Measurements from ENCODE around the gene OR52E1. TPM values are rescaled to one million over a fixed set of nuclear protein-coding genes. Genes with fewer than 3 reads are reported as not detected.
"Not testable (repeated sequence)": the region's sequence is repeated elsewhere in the genome, so short reads cannot be mapped to it uniquely, and the experiment has no call there.

Gene OR52E1
- not detected in 2 replicates for total RNA-seq (2014; rRNA removed; shearing (Covaris generic))

DNA sequence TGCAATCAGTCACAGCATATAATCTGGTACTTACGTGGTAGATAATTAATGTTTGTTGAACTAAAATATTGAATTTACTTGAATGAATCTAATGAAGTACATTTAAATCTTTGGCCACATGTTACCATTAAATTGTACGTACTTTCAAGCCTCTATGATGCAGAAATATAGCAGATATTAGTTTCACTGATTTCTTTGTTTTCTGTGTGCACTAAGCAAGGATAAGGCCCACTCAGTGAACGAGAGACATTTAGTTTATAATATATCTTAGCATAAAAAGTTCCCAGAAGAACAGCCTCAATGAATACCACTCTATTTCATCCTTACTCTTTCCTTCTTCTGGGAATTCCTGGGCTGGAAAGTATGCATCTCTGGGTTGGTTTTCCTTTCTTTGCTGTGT lies at the start of gene OR52E1:
TSS of gene OR52E1 (plus strand) at position 301 of the 400 bp plus-strand sequence.
- Histone ChIP-seq H3K4me3 (no peak within 1 kb of the TSS), H3K27me3 (replicated peaks) (no peaks in the 10 kb centered on the region), H3K36me3 (no peaks in the 10 kb centered on the region), H3K4me1 (replicated peaks) (no peaks in the 10 kb centered on the region), H3K9me3 (replicated peaks) (no peaks in the 10 kb centered on the region), H3K27ac (no peak within 1 kb of the TSS)
- DNase-seq (ENCODE audit: low read depth in 1 of 2, low spot score in 2 of 2): no peak

DNA sequence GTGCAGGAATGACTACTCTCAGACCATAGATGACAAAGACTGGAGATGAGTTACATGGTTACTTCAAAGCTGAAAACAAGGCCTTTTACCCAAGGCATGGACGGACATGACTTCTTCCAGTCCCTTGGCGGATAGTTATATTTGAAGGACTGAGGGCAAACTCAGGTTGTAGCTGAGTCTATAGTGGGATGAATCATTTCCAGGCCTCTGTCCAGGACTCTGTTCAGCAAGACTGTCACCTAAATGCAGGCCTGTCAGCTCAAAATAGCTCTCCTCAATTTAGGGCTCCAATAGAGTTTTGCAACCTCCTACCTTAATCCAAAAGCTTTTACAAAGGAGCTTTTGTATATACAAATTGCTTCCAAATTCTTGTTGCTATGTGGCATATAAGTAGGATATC lies 47.4 kb upstream of the OR52E1 start:
- Histone ChIP-seq H3K36me3 (no peaks in the 10 kb centered on the region), H3K27ac (no peak overlapping the region), H3K4me3 (no peak overlapping the region), H3K27me3 (replicated peaks) (no peaks in the 10 kb centered on the region), H3K9me3 (replicated peaks) (0 out of 2 replicates have a peak, but pooled peaks cover 2% of the 10 kb centered on the region), H3K4me1 (replicated peaks) (no peaks in the 10 kb centered on the region)
- DNase-seq (ENCODE audit: low read depth in 1 of 2, low spot score in 2 of 2): no peak

DNA sequence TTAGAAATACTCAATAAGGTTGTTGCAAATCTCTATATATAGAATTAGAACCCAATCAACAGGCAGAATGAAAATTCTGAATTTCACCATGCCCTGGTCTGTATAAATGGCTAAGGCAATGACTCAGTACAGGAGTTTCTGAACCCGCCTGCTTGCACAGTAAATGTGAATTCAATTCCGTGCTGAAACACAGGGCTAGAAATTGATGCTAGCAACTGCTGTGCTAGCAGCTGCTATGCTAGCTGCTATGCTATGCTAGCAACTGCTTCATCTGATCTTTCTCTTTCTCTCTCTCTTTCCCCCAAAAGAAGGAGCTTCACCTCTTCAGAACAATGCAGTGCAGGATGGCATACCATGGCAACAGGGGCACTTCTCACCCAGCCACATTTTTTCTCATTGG lies 32.7 kb upstream of the OR52E1 start:
- Histone ChIP-seq H3K4me1 (replicated peaks) (no peaks in the 10 kb centered on the region), H3K36me3 (no peaks in the 10 kb centered on the region), H3K9me3 (replicated peaks) (no peaks in the 10 kb centered on the region), H3K27me3 (replicated peaks) (peaks cover 3% of the 10 kb centered on the region; the same call in 1 of the 2 replicates), H3K27ac (no peak overlapping the region), H3K4me3 (no peak overlapping the region)
- DNase-seq (ENCODE audit: low read depth in 1 of 2, low spot score in 2 of 2): no peak

DNA sequence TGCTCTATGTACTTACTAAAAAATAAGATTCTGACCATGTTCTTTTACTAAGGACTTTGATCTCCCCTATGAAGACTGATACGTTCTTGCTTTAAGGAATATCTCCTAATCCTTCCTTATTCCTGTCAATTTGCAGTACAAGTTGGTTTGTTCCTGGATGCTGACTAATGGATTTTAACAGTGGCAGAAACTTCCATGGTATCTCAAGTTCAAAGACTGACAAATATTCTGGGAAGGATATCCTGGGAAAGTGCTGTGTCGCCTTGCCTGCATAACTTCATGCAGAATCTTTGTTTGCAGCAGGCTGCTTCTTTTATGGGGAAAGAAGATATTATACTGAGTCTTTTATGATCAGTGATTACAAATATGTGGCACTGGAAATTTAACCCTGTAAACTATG lies 31.4 kb upstream of the OR52E1 start:
- Histone ChIP-seq H3K36me3 (no peaks in the 10 kb centered on the region), H3K27ac (no peak overlapping the region), H3K27me3 (replicated peaks) (peaks cover 7% of the 10 kb centered on the region; the same call in 1 of the 2 replicates), H3K9me3 (replicated peaks) (no peaks in the 10 kb centered on the region), H3K4me1 (replicated peaks) (no peaks in the 10 kb centered on the region), H3K4me3 (no peak overlapping the region)
- DNase-seq (ENCODE audit: low read depth in 1 of 2, low spot score in 2 of 2): no peak

DNA sequence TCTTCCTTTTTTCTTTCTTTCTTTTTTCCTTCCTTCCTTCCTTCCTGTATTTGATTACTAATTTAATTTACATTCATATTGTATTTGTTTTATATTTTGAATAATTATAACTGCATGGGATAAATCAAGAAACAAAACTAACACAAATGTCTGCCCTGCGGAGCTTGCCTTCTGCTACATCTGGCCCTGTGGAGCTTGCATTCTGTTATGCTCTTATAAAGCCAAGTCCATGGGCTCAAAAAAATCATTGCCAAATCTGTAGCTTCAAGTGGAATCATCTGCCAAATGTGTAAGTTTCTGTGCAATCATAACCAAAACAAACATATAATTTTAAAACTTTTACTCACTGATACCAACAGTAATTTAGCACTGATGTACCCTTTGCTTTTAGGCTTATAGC lies 31.0 kb upstream of the OR52E1 start:
- no peak for DNase-seq (ENCODE audit: low read depth in 1 of 2, low spot score in 2 of 2)
- Histone ChIP-seq H3K9me3 (replicated peaks) (no peaks in the 10 kb centered on the region), H3K27me3 (replicated peaks) (peaks cover 7% of the 10 kb centered on the region; the same call in 1 of the 2 replicates), H3K36me3 (no peaks in the 10 kb centered on the region), H3K27ac (no peak overlapping the region), H3K4me1 (replicated peaks) (no peaks in the 10 kb centered on the region), H3K4me3 (no peak overlapping the region)

DNA sequence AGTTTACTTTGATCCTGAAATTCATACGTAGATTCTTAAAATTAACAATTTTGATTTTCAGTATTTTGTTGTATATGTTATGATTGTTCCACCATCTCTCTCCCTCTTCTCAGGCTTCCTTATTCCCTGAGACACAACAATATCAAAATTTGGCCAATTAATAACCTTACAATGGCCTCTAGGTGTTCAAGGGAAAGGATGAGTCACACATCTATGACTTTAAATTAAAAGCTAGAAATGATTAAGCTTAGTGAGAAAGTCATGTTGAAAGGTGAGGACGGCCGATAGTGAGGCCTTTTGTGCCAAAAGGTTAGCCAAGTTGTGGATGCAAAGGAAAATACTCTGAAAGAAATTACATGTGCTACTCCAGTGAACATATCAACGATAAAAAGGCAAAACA lies 28.5 kb upstream of the OR52E1 start:
- peaks cover 7% of the 10 kb centered on the region; the same call in 1 of the 2 replicates for H3K27me3 ChIP-seq (replicated peaks)
- no peaks in the 10 kb centered on the region for H3K4me1 ChIP-seq (replicated peaks)
- H3K9me3 ChIP-seq (replicated peaks): no peaks in the 10 kb centered on the region
- H3K36me3 ChIP-seq: no peaks in the 10 kb centered on the region
- H3K4me3 ChIP-seq: no peak overlapping the region
- H3K27ac ChIP-seq: no peak overlapping the region
- DNase-seq (ENCODE audit: low read depth in 1 of 2, low spot score in 2 of 2): no peak

DNA sequence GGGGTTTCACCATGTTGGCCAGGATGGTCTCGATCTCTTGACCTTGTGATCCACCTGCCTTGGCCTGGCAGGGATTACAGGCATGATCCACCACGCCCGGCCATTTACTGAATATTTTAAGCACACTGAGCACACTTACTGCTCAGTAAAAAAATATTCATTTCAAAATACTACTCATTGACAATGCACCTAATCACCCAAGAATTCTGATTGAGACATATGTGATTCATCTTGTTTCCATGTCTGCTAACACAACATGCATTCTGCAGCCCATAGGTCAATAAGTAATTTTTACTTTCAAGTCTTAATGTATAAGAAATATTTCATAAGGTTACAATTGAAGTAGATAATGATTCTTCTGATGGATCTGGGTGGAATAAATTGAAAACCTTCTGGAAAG lies 27.3 kb upstream of the OR52E1 start:
- H3K4me1 ChIP-seq (replicated peaks): no peaks in the 10 kb centered on the region
- H3K36me3 ChIP-seq: no peaks in the 10 kb centered on the region
- H3K4me3 ChIP-seq: no peak overlapping the region
- H3K27me3 ChIP-seq (replicated peaks): 0 out of 2 replicates have a peak, but pooled peaks cover 3% of the 10 kb centered on the region
- H3K9me3 ChIP-seq (replicated peaks): no peaks in the 10 kb centered on the region
- no peak overlapping the region for H3K27ac ChIP-seq
- DNase-seq (ENCODE audit: low read depth in 1 of 2, low spot score in 2 of 2): no peak

DNA sequence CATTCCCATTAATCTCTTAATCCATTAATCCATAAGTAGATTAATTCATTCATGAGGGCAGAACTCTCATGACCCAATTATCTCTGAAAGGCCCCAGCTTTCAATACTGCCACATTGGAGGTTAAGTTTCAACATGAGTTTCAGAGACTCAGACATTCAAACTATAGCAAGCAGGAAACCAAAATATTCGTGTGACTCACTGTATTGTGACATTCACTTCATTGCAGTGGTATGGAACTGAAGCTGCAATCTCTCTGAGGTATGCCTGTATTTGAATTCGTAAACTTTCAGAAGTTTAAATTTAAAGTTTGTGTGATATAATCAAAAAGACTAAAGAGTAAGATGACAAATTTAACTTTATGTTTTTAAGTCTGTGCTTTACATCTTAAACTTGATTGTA lies 26.0 kb upstream of the OR52E1 start:
- no peak overlapping the region for H3K27ac ChIP-seq
- 0 out of 2 replicates have a peak, but pooled peaks cover 3% of the 10 kb centered on the region for H3K27me3 ChIP-seq (replicated peaks)
- no peak overlapping the region for H3K4me3 ChIP-seq
- no peak for DNase-seq (ENCODE audit: low read depth in 1 of 2, low spot score in 2 of 2)
- H3K9me3 ChIP-seq (replicated peaks): no peaks in the 10 kb centered on the region
- no peaks in the 10 kb centered on the region for H3K4me1 ChIP-seq (replicated peaks)
- no peaks in the 10 kb centered on the region for H3K36me3 ChIP-seq

DNA sequence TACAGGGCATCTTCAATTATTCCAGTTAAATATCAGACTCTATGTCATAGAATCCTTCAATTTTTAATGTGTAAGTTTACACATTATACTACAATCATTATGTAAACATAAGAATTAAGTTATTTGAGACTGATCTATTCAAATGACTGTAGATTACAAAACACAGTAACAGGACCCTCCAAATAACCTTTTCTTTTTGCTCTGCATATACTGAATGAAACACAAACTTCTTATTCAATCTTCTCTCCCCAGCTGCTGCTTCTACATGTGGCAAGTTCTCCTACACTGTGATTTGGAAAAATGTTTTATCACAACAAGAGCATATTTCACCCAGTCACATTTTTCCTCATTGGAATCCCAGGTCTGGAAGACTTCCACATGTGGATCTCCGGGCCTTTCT lies 23.1 kb upstream of the OR52E1 start, which contains the start of gene OR52J3:
TSS of gene OR52J3 (plus strand) at position 301 of the 400 bp plus-strand sequence. CDS start at position 301, 0 bp downstream.
- Histone ChIP-seq H3K27ac (no peak within 1 kb of the TSS), H3K4me1 (replicated peaks) (no peaks in the 10 kb centered on the region), H3K27me3 (replicated peaks) (0 out of 2 replicates have a peak, but pooled peaks cover 3% of the 10 kb centered on the region), H3K4me3 (no peak within 1 kb of the TSS), H3K9me3 (replicated peaks) (no peaks in the 10 kb centered on the region), H3K36me3 (no peaks in the 10 kb centered on the region)
- DNase-seq (ENCODE audit: low read depth in 1 of 2, low spot score in 2 of 2): no peak

DNA sequence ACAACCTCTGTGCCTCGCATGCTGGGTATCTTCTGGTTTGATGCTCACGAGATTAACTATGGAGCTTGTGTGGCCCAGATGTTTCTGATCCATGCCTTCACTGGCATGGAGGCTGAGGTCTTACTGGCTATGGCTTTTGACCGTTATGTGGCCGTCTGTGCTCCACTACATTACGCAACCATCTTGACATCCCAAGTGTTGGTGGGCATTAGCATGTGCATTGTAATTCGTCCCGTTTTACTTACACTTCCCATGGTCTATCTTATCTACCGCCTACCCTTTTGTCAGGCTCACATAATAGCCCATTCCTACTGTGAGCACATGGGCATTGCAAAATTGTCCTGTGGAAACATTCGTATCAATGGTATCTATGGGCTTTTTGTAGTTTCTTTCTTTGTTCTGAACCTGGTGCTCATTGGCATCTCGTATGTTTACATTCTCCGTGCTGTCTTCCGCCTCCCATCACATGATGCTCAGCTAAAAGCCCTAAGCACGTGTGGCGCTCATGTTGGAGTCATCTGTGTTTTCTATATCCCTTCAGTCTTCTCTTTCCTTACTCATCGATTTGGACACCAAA lies 22.5 kb upstream of the OR52E1 start:
- no peak for DNase-seq (ENCODE audit: low read depth in 1 of 2, low spot score in 2 of 2)

DNA sequence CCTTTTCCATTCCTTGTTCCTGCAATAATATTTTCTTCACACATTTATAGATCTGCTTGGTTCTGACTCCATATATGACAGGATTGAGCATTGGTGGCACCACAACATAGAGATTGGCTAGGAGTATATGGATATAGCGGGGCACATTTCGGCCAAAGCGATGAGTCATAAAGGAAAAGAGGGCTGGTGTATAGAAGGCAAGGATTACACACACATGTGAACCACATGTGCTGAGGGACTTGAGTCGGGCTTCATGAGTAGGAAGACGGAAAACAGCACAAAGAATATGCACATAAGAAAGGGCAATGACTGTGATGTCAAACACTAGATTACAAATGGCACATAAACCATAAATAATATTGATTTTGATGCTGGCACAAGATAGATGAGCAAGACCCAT lies 10.7 kb upstream of the OR52E1 start:
- not testable (repeated sequence) for H3K9me3 ChIP-seq (replicated peaks); H3K36me3 ChIP-seq; H3K4me1 ChIP-seq (replicated peaks); H3K27me3 ChIP-seq (replicated peaks); H3K27ac ChIP-seq; DNase-seq (ENCODE audit: low read depth in 1 of 2, low spot score in 2 of 2); H3K4me3 ChIP-seq

More for the DNA sequence above, 22.5 kb upstream of the OR52E1 start:
- Histone ChIP-seq H3K27ac (no peak overlapping the region), H3K4me3 (no peak overlapping the region), H3K4me1 (replicated peaks) (no peaks in the 10 kb centered on the region), H3K36me3 (no peaks in the 10 kb centered on the region), H3K27me3 (replicated peaks) (0 out of 2 replicates have a peak, but pooled peaks cover 3% of the 10 kb centered on the region), H3K9me3 (replicated peaks) (no peaks in the 10 kb centered on the region)

DNA sequence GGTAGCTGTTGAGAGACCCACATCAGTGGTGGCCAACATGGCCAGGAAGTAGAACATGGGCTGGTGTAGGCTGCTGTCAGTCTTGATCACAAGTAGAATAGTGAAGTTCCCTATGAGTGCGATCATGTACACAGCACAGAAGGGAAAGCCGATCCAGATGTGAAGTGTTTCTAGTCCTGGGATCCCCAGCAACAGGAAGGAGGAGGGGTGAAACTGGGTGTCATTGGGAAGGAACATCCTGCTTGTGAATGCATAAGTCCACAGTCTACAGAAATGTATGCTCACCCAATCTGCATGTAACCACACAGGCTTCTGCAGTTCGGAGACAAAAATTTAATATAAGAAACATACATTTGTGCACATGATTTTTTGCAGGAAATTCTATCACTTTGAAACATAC lies 10.0 kb upstream of the OR52E1 start, which contains the start of gene OR52E2:
TSS of gene OR52E2 (minus strand) at position 237 of the 400 bp plus-strand sequence. CDS start at position 237, 0 bp downstream.
- Histone ChIP-seq H3K4me3 (no peak within 1 kb of the TSS), H3K9me3 (replicated peaks) (no peaks in the 10 kb centered on the region), H3K4me1 (replicated peaks) (no peaks in the 10 kb centered on the region), H3K27me3 (replicated peaks) (no peaks in the 10 kb centered on the region), H3K27ac (no peak within 1 kb of the TSS), H3K36me3 (no peaks in the 10 kb centered on the region)
- DNase-seq (ENCODE audit: low read depth in 1 of 2, low spot score in 2 of 2): no peak

DNA sequence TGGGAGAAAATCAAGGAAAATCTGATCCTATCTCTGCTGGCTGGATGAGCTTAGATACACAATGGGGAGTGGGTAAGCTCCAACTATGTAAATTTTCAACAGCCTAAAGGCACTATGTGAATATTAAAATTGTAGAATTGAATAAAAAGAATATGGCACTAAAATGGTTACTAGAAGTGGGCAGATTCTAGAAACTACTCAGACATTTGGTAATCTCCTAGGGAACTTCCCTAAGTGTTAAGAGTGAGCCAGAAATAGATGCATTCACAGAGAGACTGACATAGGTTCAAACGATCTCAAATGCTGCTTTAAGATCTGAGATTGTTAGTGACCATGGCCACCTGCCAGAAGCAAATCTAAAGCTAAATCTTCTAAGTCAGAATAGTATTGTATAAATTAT lies 4.3 kb upstream of the OR52E1 start:
- DNase-seq (ENCODE audit: low read depth in 1 of 2, low spot score in 2 of 2): no peak
- Histone ChIP-seq H3K4me1 (replicated peaks) (no peaks in the 10 kb centered on the region), H3K4me3 (no peak overlapping the region), H3K36me3 (no peaks in the 10 kb centered on the region), H3K27me3 (replicated peaks) (no peaks in the 10 kb centered on the region), H3K9me3 (replicated peaks) (no peaks in the 10 kb centered on the region), H3K27ac (no peak overlapping the region)

DNA sequence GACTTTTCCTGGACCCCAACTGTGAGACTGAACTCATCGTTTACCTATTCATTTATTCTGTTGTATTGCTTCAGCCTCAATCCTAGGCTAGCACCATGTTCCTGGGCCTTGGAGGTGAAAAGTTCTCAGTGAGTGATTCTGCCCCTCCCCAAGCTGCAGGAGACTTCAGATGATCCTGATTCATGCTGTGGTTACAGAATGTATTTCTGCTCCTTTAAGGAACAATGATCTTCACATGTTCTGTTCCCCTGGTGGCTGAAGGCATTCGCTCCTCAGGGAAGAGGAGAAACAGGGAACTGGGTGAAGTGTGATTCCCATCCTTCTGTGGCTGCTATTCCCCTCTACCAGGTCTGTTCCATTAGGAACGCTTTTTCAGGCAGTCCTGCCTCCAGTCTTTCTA lies 2.4 kb downstream of the OR52E1 start:
- H3K4me1 ChIP-seq (replicated peaks): no peaks in the 10 kb centered on the region
- H3K36me3 ChIP-seq: no peaks in the 10 kb centered on the region
- H3K9me3 ChIP-seq (replicated peaks): no peaks in the 10 kb centered on the region
- no peak overlapping the region for H3K27ac ChIP-seq
- H3K4me3 ChIP-seq: no peak overlapping the region
- DNase-seq (ENCODE audit: low read depth in 1 of 2, low spot score in 2 of 2): no peak
- H3K27me3 ChIP-seq (replicated peaks): no peaks in the 10 kb centered on the region

DNA sequence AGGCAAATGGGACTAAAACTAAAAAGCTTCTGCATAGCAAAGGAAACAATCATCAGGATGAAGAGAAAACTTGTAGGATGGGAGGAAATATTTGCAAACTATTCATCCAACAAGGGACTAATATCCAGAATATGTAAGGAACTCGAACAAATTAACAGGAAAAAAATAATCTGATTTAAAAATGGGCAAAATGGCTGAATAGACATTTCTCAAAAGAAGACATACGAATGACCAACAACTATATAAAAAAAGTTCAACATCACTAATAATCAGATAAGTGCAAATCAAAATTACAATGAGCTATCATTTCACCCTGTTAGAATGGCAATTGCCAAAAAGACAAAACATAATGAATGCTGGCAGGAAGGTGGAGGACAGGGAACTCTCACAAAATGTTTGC lies 12.0 kb downstream of the OR52E1 start:
- DNase-seq (ENCODE audit: low read depth in 1 of 2, low spot score in 2 of 2): no peak
- H3K4me1 ChIP-seq (replicated peaks): no peaks in the 10 kb centered on the region
- no peak overlapping the region for H3K27ac ChIP-seq
- peaks cover 5% of the 10 kb centered on the region; the same call in 1 of the 2 replicates for H3K27me3 ChIP-seq (replicated peaks)
- no peaks in the 10 kb centered on the region for H3K36me3 ChIP-seq
- no peak overlapping the region for H3K4me3 ChIP-seq
- H3K9me3 ChIP-seq (replicated peaks): no peaks in the 10 kb centered on the region

Data from SJSA1 (cell line).